ENCODE measurements around the gene BDH2. TPM values are rescaled to one million over a fixed set of nuclear protein-coding genes. Genes with fewer than 3 reads are reported as not detected.

BDH2 gene
- polyA plus RNA-seq, 1 donor from 2014 or later, result 12.9 TPM

DNA sequence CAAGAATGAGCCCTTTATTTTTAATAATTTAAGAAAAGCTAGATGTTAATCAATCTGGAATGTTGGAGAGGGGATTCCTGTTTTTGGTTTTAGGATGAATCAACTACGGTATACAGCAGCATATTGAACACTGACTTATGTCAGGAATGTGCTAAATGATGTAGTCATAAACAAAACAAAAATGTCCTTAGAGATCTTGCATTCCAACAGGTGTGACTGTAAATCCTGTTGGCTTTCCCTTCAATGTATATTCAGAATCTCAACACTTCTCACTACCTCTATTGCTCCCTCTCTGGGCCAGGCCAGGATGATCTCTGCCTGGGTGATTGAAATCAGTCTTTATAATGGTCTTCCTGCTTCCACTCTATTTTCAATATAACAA is 37.8 kb upstream of the BDH2 start:
- H3K36me3 ChIP-seq (ENCODE audit: insufficient read depth, low read length), result no peaks in the 10 kb centered on the region
- no peaks in the 10 kb centered on the region for H3K9me3 ChIP-seq (ENCODE audit: low read length)
- H3K4me2 ChIP-seq (ENCODE audit: low read length), result no peak overlapping the region
- H3F3A ChIP-seq (ENCODE audit: insufficient read depth, low read length, poor library complexity, severe bottlenecking), result no peaks in the 10 kb centered on the region
- H4K20me1 ChIP-seq (ENCODE audit: insufficient read depth), result no peaks in the 10 kb centered on the region
- H3K9me2 ChIP-seq (ENCODE audit: insufficient read depth, low read length), result no peaks in the 10 kb centered on the region
- no peak overlapping the region for H2AFZ ChIP-seq (ENCODE audit: low read depth, low read length)
- H3K27ac ChIP-seq (ENCODE audit: low read length), result no peak overlapping the region
- H3K4me3 ChIP-seq (ENCODE audit: low read length), result no peak overlapping the region
- no peaks in the 10 kb centered on the region for H3K27me3 ChIP-seq (ENCODE audit: insufficient read depth, low read depth, low read length)
- no peaks in the 10 kb centered on the region for H3K79me2 ChIP-seq (replicated peaks; ENCODE audit: insufficient read depth, low read length)
- no peak overlapping the region for H3K9ac ChIP-seq (ENCODE audit: low read length)
- TF ChIP-seq SMC3 (conservative IDR thresholded peaks at IDR 0.05; ENCODE audit: poor library complexity), result no peak
- TF ChIP-seq, protein P1, sequence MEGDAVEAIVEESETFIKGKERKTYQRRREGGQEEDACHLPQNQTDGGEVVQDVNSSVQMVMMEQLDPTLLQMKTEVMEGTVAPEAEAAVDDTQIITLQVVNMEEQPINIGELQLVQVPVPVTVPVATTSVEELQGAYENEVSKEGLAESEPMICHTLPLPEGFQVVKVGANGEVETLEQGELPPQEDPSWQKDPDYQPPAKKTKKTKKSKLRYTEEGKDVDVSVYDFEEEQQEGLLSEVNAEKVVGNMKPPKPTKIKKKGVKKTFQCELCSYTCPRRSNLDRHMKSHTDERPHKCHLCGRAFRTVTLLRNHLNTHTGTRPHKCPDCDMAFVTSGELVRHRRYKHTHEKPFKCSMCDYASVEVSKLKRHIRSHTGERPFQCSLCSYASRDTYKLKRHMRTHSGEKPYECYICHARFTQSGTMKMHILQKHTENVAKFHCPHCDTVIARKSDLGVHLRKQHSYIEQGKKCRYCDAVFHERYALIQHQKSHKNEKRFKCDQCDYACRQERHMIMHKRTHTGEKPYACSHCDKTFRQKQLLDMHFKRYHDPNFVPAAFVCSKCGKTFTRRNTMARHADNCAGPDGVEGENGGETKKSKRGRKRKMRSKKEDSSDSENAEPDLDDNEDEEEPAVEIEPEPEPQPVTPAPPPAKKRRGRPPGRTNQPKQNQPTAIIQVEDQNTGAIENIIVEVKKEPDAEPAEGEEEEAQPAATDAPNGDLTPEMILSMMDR (IDR thresholded peaks at IDR 0.05; ENCODE audit: poor library complexity, severe bottlenecking), result no peak
- no peak for TF ChIP-seq POLR2AphosphoS5 (IDR thresholded peaks at IDR 0.05)

DNA sequence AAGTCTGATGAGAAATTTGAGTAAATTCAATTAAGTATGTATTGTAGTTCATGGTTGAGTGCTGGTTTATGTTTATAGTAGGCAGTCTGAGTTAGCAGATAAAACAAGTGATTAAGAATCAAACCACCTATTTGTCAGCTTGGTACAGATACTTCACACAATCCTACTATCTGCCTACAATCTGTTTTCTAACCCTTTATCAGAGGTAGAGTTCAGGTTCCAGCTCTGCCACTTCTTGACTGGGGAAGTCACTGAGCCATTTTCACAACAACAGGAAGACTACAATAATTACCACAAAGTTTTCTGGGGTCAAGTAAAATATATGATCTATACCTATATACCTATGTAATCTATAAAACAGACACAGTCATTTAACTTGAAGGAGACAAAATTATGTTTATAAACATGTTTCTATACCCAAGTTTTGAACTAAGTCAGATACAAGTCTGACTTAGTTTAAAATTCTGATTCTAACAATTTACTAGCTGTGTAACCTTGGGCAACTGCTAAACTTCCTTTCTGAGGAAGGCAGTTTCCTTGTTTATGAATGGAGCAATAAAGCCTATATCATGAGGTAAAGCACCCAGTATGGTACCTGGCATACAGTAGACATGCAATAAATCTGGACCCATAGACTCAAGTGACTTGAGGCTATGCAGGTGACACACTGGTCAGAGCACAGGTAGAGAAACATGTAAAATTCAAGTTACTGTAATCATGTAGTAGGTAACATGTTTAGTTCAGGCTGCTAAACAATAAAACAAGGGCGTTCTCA is 37.2 kb upstream of the BDH2 start:
- TF ChIP-seq EZH2 (IDR thresholded peaks at IDR 0.05; ENCODE audit: borderline replicate concordance, insufficient read depth, low read length, poor library complexity, severe bottlenecking) (no peak), TAF1 (IDR thresholded peaks at IDR 0.05; ENCODE audit: low read depth) (no peak), POLR2AphosphoS5 (IDR thresholded peaks at IDR 0.05) (no peak), SMC3 (conservative IDR thresholded peaks at IDR 0.05; ENCODE audit: poor library complexity) (no peak), RAD21 (conservative IDR thresholded peaks at IDR 0.05) (no peak), MXI1 (conservative IDR thresholded peaks at IDR 0.05; ENCODE audit: poor library complexity, severe bottlenecking) (no peak), EP300 (conservative IDR thresholded peaks at IDR 0.05; ENCODE audit: poor library complexity, severe bottlenecking) (no peak)
- TF ChIP-seq, protein P2, sequence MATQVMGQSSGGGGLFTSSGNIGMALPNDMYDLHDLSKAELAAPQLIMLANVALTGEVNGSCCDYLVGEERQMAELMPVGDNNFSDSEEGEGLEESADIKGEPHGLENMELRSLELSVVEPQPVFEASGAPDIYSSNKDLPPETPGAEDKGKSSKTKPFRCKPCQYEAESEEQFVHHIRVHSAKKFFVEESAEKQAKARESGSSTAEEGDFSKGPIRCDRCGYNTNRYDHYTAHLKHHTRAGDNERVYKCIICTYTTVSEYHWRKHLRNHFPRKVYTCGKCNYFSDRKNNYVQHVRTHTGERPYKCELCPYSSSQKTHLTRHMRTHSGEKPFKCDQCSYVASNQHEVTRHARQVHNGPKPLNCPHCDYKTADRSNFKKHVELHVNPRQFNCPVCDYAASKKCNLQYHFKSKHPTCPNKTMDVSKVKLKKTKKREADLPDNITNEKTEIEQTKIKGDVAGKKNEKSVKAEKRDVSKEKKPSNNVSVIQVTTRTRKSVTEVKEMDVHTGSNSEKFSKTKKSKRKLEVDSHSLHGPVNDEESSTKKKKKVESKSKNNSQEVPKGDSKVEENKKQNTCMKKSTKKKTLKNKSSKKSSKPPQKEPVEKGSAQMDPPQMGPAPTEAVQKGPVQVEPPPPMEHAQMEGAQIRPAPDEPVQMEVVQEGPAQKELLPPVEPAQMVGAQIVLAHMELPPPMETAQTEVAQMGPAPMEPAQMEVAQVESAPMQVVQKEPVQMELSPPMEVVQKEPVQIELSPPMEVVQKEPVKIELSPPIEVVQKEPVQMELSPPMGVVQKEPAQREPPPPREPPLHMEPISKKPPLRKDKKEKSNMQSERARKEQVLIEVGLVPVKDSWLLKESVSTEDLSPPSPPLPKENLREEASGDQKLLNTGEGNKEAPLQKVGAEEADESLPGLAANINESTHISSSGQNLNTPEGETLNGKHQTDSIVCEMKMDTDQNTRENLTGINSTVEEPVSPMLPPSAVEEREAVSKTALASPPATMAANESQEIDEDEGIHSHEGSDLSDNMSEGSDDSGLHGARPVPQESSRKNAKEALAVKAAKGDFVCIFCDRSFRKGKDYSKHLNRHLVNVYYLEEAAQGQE (IDR thresholded peaks at IDR 0.05; ENCODE audit: borderline replicate concordance), result no peak
- TF ChIP-seq, protein P1 (IDR thresholded peaks at IDR 0.05; ENCODE audit: poor library complexity, severe bottlenecking), result no peak
- no peak overlapping the region for H3K4me3 ChIP-seq (ENCODE audit: low read length)
- H3K27me3 ChIP-seq (ENCODE audit: insufficient read depth, low read depth, low read length), result no peaks in the 10 kb centered on the region
- H3K36me3 ChIP-seq (ENCODE audit: insufficient read depth, low read length), result no peaks in the 10 kb centered on the region
- H3F3A ChIP-seq (ENCODE audit: insufficient read depth, low read length, poor library complexity, severe bottlenecking), result no peaks in the 10 kb centered on the region
- no peak overlapping the region for H3K27ac ChIP-seq (ENCODE audit: low read length)
- no peaks in the 10 kb centered on the region for H3K9me2 ChIP-seq (ENCODE audit: insufficient read depth, low read length)
- no peak overlapping the region for H3K9ac ChIP-seq (ENCODE audit: low read length)
- H4K20me1 ChIP-seq (ENCODE audit: insufficient read depth), result no peaks in the 10 kb centered on the region
- no peak overlapping the region for H3K4me2 ChIP-seq (ENCODE audit: low read length)
- H2AFZ ChIP-seq (ENCODE audit: low read depth, low read length), result no peak overlapping the region
- H3K79me2 ChIP-seq (replicated peaks; ENCODE audit: insufficient read depth, low read length), result no peaks in the 10 kb centered on the region
- no peaks in the 10 kb centered on the region for H3K9me3 ChIP-seq (ENCODE audit: low read length)
